NT2/D1 (cell line): ENCODE data around the gene CAPZB.

Source experiments
- SUZ12 ChIP-seq: IDR thresholded peaks from 2 replicates; pipeline ENCODE4 v1.6.1; 2011; ENCODE audit not compliant: insufficient read length, insufficient read depth; ENCODE audit errors: extremely low read depth
- YY1 ChIP-seq: IDR thresholded peaks from 2 replicates; pipeline ENCODE4 v1.6.1; 2011; ENCODE audit not compliant: insufficient read length, insufficient read depth

DNA sequence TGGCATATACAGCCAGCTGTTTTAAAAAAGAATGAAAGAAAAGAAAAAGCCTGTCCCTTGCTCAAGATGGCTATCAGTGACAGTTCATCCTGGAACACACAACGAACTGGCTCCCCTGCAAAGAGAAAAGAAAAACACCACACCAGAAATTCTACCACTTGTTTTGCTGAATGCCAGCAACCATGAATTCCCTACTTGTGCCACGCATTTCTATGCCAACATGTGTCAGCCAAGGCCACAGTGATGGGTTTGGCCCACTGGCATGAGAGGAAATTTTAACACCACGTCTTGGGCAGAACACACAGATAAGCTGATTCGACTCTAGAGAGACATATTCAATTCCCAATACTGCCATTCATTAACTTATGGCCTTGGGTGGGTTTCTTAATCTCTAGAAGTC is 64.0 kb downstream of the CAPZB start:
- TF ChIP-seq YY1 (no peak), SUZ12 (no peak)
